ENCODE measurements around the gene KAT8. TPM values are rescaled to one million over a fixed set of nuclear protein-coding genes. Genes with fewer than 3 reads are reported as not detected.
A peak's percentile ranks its signal among the peaks of the same experiment; 100 is the strongest.

Gene KAT8
- total and polyA plus RNA-seq, 10 of the 15 experiments (the other 5 are each of a cell fraction or from before 2014, with no cell fraction given): 5.5 to 55.8 (median 39.6) TPM

- TF ChIP-seq SIN3A (IDR thresholded peaks at IDR 0.05; ENCODE audit: low read depth, low read length): no peak
- peak; percentile 33 for TF ChIP-seq PBX3 (IDR thresholded peaks at IDR 0.05; ENCODE audit: insufficient replicate concordance, low read depth, low read length)
- peak; percentile 55; the same call in 1 of the 2 replicates for TF ChIP-seq RB1 (IDR thresholded peaks at IDR 0.05; ENCODE audit: borderline replicate concordance)
- TF ChIP-seq RUNX3 (IDR thresholded peaks at IDR 0.05; ENCODE audit: low read length): no peak
- TF ChIP-seq RFX5 (IDR thresholded peaks at IDR 0.05; ENCODE audit: low read depth, low read length): 0 out of 2 replicates have a peak, but pooled peaks have one; percentile 32
- peak; percentile 78; the same call in 1 of the 2 replicates for TF ChIP-seq TARDBP (IDR thresholded peaks at IDR 0.05; ENCODE audit: borderline replicate concordance)
- TF ChIP-seq HDAC2 (IDR thresholded peaks at IDR 0.05): no peak
- TF ChIP-seq PAX8 (IDR thresholded peaks at IDR 0.05): no peak
- 0 out of 2 replicates have a peak, but pooled peaks have one; percentile 22 for TF ChIP-seq ZNF217 (IDR thresholded peaks at IDR 0.05)
- 0 out of 2 replicates have a peak, but pooled peaks have one; percentile 47 for TF ChIP-seq E2F4 (IDR thresholded peaks at IDR 0.05; ENCODE audit: low read depth, low read length)
- TF ChIP-seq RELA (IDR thresholded peaks at IDR 0.05; ENCODE audit: borderline replicate concordance, partially characterized antibody): peak; percentile 67
- TF ChIP-seq CREB1 (IDR thresholded peaks at IDR 0.05; ENCODE audit: low read depth): peak; percentile 97
- no peak for TF ChIP-seq JUNB (IDR thresholded peaks at IDR 0.05)
- TF ChIP-seq GABPA (IDR thresholded peaks at IDR 0.05; ENCODE audit: low read depth): peak; percentile 97
- TF ChIP-seq NR2F1 (conservative IDR thresholded peaks at IDR 0.05): peak; percentile 64
- TF ChIP-seq ATF3 (IDR thresholded peaks at IDR 0.05; ENCODE audit: borderline replicate concordance, extremely low read depth, low read depth, low read length): 0 out of 2 replicates have a peak, but pooled peaks have one; percentile 9
- TF ChIP-seq RCOR1 (conservative IDR thresholded peaks at IDR 0.05; ENCODE audit: low read depth, low read length): 0 out of 2 replicates have a peak, but pooled peaks have one; percentile 33
- TF ChIP-seq NR2C1 (IDR thresholded peaks at IDR 0.05): peak; percentile 99
- peak; percentile 99 for TF ChIP-seq CREM (IDR thresholded peaks at IDR 0.05; ENCODE audit: low read depth)
- TF ChIP-seq MEF2B (IDR thresholded peaks at IDR 0.05; ENCODE audit: partially characterized antibody, poor library complexity, severe bottlenecking): no peak
- peak; percentile 81 for TF ChIP-seq HCFC1 (IDR thresholded peaks at IDR 0.05; ENCODE audit: low read length)
- no peak for TF ChIP-seq WRNIP1 (IDR thresholded peaks at IDR 0.05; ENCODE audit: borderline replicate concordance, low read depth, low read length)
- TF ChIP-seq IRF4 (IDR thresholded peaks at IDR 0.05; ENCODE audit: low read depth, low read length): no peak
- peak; percentile 10; the same call in 1 of the 2 replicates for TF ChIP-seq MAX (IDR thresholded peaks at IDR 0.05; ENCODE audit: low read depth, low read length)
- TF ChIP-seq SUPT20H (IDR thresholded peaks at IDR 0.05; ENCODE audit: borderline replicate concordance, control insufficient read depth, low read depth, low read length): no peak
- TF ChIP-seq POLR2A (IDR thresholded peaks at IDR 0.05; ENCODE audit: low read depth, low read length): peak; percentile 96
- peak; percentile 34; the same call in 1 of the 2 replicates for TF ChIP-seq ELK1 (IDR thresholded peaks at IDR 0.05; ENCODE audit: low read depth, low read length)
- TF ChIP-seq SP1 (IDR thresholded peaks at IDR 0.05; ENCODE audit: low read depth, low read length): peak; percentile 78
- peak; percentile 98 for TF ChIP-seq YY1 (IDR thresholded peaks at IDR 0.05; ENCODE audit: low read depth, low read length)
- 0 out of 2 replicates have a peak, but pooled peaks have one; percentile 24 for TF ChIP-seq TBL1XR1 (IDR thresholded peaks at IDR 0.05; ENCODE audit: low read depth, low read length)
These were observed at the start of gene KAT8 (continued) for GRCh38 chr16:31117384-31118222.

All from GM12878 (cell line).